Activated T-helper 9 cell treated with anti-CD3 and anti-CD28 coated beads, Interleukin-2, amount 50 U/mL, for 16 hours (primary cell): ENCODE data around the gene RNMT.
"Not testable (repeated sequence)": the region's sequence is repeated elsewhere in the genome, so short reads cannot be mapped to it uniquely, and the experiment has no call there.

Experiments
- DNase-seq: peaks from one replicate; pipeline ENCODE4 v3.0.0-alpha.2; 2020; ENCODE audit warnings: low read depth

RNMT gene

DNA sequence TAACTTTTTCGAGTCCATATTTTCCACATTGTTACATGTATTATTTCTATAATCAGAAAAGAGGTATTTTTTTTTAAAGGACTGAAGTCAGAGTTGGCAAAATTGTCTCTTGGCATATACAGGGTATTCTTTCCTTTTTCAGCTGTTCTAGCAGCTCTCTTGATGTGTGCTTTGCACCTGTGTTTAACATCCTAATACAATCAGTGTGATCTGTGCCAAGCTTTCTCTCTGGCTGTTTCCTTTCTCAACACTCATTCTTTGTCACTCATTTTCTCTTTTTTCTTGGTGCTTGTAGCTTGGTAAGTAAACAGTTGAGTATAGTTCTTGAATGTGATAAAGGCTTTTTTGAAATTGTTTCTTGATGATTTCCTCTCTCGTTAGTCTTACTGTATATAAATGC, 9.2 kb downstream of the RNMT start:
- DNase-seq, result no peak

DNA sequence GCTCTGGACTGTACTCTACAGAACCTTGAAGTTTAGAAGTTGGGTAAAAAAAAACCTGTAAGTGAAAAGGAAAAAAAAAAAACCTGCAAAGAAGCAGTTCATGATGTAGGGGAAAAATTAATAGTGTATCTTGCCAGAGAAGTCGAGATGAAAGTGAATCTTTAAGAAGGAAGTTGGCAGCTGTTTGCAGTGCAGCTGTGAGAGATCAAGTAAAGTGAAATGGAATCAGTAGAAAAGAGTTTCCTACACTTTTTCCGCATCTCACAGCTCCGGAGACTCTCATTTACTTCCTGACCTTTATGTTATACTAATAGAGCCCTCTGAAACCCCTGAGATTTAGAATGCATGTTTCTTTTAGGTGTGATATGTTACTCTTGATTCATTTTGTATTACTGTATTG, 19.2 kb downstream of the RNMT start:
- DNase-seq, result no peak

DNA sequence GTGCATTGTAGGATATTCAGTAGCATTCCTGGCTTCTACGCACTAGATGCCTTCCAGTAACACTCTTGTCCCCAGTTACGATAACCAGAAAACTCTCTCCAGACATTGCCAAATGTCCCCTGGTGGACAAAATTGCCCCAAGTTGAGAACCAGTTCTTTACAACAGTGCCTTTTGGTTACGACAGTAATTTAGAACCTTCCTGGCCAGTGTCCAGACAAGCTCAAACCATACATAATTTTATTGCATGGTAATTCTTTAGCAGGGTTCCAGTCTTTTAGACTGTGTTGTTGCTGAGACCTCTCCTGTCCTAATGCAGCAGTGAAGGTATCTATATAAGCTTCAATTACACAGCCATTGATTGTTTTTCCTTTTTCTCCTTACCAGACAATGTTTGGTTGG, 20.2 kb downstream of the RNMT start:
- DNase-seq, result no peak

DNA sequence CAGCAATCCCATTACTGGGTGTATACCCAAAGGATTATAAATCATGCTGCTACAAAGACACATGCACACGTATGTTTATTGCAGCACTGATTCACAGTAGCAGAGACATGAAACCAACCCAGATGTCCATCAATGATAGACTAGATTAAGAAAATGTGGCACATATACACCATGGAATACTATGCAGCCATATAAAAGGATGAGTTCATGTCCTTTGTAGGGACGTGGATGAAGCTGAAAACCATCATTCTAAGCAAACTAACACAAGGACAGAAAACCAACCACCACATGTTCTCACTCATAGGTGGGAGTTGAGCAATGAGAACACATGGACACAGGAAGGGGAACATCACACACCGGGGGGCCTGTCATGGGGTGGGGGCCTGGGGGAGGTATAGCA, 25.1 kb downstream of the RNMT start:
- not testable (repeated sequence) for DNase-seq

DNA sequence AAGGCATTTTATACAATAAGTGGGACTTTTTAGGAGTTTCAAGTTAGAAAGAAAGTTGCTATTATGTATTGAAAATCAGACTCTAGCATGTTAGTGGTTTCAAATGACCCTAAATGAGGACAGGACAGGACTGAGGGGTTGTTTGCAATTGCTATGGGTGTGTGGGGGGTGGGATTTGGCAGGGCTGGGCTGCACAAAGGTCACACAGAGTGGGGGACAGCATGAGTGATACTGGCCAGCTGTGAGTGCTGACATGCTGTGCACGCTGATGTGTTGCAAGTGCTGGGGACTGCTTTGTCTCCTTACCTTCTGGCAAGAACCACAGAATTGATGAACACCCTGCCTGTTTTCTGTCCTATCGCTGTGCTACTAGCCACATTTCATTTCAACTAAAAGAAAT, 29.8 kb downstream of the RNMT start:
- DNase-seq, result no peak

DNA sequence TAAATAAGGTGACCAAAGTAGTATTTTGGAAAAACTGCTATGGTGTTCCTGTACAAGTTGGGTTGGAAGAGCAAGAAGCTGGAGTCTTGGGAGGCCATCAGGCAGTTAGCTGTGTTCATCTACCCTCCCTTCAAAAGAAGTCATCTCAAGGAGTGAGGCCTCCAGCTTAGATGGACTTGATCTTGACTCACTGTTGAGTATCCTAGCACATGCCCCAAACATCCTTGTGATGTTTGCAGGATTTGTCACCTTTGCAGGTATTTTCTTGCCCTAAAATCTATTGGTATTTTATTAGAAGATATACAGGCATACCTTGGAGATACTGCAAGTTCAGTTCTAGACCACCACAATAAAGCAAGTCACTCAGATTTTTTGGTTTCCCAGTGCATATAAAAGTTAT, 30.2 kb downstream of the RNMT start:
- no peak for DNase-seq

DNA sequence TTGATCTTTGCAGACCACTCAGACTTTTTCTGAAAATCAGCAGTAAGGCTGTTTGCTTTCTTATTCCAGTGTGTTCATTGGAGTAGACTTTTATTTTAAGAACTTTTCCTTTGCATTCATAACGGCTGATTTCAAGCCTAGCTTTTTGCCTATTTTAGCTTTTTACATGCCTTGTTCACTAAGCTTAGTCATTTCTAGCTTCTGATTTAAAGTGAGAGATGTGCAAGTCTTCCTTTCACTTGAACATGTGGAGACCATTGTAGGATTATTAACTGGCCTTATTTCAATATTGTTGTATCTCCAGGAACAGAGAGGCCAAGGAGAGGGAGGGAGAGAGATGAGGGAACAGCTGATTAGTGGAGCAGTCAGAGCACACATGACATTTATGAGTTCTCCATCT, 32.1 kb downstream of the RNMT start:
- no peak for DNase-seq

DNA sequence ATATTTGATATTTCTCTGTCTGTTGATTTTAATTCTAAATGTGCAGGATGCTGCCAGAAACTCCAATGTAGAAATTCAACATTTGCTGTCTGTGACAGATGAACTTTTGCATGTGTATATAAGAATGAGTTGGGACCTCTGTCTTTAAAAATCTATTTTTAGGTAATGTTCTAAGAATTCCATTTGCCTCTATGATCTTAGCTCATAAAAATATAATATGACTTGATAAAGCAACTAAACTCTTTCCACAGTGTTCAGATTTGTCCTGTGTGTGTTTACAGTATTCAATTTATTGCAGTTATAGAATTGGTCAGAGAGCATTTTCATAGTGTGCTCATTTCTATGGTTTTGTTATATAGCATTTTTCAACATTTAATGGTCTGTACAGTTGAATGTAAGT, 33.6 kb downstream of the RNMT start:
- DNase-seq, result no peak

DNA sequence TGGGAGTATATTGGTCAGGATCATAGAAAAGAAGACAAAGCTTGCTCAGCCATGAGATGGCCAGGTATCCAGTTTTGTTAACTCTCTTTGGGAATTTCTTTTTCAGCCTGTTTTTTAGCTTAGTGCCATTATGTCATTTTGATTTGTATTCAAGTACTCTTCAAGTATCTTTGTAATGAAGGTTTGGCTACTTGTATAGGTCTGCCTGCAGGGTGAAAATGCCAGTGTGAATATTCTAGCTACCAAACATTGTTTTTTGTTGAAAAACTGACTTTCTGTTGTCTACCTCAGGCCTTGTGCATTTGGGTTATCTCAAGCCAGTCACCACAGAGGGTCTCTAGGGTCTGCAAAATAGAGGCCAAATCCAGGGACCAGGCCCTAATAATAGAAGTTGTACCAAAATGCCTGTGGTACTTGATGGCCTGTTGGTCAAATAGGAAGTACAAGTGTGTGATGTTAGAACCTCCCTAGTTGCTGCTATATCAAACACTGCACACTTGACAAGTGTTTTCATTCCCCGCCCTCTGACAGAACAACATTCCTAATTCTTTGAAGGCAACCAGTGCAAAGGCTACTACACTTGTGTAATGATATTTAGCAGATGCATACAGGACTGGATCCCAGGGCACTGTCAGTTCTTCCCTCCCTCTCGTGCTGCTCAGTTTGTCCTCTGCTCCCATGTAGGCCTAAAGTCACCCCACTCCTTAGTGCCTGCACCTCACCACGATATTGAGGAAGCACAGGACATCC, 36.4 kb downstream of the RNMT start:
- no peak for DNase-seq

DNA sequence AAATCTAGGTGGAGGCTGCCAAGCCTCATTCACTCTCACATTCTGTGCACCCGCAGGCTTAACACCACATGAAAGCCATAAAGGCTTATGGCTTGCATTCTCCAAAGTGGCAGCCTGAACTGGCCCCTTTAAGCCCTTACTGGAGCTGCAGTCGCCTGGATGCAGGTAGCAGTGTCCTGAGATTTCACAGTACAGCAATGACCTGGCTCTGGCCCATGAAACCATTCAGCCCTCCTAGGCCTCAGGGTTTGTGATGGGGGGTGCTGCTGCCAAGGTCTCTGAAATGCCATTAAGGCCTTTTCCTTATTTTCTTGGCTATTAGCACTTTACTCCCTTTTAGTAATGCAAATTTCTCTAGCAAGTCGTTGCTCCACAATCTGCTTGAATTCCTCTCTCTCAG, 48.6 kb downstream of the RNMT start:
- DNase-seq, result no peak

DNA sequence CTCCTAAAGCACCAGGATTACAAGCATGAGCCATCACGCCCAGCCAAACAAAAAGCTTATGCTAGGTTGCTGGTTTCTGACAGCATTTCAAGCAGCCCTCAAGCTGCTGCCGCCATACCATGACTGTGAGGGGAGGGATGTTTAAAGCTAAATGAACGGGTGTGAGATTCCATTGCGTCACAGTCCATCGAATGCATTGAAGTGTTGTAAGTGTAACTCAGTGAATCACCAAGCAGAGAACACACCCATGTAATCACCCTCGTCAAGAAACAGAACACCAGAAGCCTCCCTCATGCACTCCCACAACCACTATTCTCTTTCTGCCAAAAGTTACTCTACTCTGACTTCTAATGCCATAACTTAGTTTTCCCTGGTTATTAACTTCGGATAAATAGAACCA, 64.7 kb downstream of the RNMT start:
- DNase-seq, result no peak

DNA sequence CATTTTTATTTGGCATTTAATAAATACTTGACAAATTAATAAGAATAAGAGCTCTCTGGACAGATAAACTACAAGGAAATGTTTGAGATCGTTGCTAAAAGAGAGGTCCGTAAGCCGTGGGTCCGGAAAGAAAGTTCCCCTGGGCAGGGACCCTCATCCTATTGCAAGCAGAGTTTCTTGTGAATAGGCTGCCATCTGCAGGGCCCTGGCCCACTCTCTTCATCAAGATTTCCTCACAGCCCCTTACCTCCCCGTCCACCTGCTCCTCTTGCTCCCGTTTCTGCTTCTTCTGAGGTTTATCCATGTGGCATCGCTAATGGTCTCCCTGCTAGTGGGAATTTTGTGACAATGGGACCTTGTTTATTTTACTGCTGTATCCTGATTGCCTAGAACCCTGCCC, 67.3 kb downstream of the RNMT start:
- DNase-seq, result no peak

DNA sequence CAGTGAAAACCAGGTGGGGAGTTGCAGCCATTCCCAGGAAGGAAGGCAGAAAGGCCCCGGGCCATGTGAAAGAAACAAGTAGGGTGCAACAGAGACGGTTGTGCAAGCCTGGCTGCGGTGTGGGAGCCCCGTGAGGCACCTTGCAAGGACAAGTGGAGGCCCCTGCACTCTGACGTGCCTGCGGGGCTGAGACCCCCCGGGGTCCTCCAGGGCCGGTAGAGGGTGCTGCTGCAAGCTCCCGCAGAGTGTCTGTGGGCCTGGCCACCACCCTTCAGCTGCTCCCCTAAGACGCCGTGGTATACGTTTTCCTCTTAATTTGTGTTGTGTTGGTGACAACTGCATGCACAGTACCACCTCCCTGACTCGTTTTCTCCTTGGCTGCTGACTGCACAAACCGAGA, 70.0 kb downstream of the RNMT start:
- no peak for DNase-seq

DNA sequence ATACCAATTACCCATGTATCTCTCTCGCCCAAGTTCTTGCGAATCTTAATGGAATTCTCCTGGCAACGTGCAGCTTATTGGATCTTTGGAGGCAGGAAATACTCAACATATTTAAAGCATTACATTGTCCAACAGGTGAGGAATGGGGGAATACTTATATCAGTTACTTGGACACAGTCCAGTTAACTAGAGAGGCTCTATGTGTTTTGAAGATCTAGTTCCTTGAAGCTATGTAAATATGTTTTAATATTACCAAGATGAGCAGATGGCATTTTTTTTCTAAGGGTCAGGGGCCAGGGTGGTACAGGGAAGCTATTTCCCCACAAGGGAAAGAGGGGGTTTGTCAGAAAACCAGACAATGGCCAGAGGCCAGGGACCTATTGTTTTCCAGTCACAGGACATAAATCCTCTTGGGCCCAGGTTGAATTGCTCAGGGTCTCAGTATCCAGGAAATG, 70.7 kb downstream of the RNMT start:
- DNase-seq, result no peak

DNA sequence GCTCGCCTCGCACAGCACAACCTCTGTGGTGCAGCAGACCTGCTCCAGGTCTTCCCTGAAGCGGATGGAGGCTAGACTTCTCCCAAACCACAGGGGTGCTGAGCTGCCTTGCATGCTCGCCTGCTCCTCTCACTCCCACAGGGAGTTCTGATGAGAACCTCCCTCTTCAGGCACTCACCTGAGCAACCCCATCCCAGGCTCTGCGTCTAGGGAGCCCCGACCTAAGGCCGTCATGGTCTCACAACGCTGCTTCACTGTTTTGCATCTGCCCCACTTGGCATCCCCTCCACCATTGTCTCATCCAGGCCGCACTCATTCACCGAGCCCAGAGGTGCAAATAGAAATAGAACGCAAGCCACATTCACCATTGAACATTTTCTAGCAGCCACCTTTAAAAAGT, 72.9 kb downstream of the RNMT start:
- DNase-seq, result no peak

DNA sequence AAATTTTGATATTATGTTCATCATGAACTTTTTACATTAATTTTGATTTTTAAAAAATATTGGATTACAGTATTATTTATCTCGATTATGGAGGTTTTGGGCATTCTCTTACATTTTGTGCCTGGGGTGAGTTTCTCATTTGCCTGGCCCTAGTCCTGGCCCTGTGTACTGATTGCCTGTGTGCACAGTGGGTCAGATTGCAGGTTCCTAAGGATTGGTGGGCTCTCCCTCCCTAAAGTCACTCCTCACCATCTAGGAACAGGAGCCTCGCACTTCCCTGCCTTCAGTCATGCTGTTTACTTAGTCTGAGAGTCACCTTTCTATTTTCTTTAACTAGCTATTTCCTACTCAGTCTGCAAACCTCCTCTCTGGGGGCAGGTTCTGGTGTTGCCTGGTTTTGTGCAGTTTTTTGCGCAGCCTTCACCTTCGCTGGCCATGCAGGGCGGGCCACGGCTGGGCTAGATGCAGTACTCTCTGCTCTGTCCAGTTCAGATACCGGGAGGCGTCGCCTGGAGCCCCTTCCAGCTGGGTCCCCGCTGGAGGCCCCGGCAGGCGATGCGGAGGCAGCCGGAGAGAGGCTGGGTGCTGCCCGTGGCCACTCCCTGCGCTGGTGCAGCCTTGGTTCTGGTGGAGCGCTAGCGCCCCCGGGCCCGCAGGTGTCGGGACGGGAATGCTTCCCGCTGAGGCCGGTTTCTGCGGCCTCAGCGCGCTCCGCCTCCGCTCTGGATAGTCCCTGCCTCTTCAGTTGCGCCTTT, 74.2 kb downstream of the RNMT start:
- DNase-seq, result no peak

DNA sequence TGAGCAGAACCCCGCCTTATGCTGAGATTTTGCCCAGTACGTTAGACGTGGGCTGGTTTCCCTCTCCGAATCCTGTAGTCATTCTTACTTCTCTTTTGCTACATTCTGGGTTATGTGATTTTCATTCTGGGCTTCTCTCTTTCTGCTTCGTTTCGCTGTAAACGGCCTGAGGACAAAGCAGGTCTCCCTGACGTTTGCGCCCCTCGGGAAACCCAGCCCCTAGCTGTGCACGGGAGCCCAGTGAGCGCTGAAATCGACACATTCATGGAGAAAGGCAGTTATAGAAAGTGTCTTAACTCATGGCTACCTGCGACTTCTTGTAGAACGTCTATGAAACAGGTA, 74.8 kb downstream of the RNMT start:
- no peak for DNase-seq

DNA sequence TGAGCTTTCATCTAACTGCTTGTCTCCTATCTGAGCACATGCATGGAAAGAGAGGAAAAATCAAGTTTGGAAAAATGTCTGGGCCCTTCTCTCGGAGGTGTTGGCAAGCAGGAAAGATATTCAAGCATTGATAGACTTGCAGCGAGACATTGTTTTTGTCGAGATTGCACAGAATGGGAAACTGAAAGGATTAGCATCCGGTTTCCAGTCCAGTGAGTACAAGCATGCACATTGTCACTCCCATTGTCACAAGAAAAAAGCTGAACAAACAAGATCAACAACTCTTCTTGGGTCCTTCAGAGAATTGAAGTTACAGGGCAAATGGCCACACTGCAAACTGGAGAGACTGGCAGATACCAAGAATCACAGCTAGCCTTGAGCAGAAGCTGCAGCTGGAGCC, 77.8 kb downstream of the RNMT start:
- no peak for DNase-seq

DNA sequence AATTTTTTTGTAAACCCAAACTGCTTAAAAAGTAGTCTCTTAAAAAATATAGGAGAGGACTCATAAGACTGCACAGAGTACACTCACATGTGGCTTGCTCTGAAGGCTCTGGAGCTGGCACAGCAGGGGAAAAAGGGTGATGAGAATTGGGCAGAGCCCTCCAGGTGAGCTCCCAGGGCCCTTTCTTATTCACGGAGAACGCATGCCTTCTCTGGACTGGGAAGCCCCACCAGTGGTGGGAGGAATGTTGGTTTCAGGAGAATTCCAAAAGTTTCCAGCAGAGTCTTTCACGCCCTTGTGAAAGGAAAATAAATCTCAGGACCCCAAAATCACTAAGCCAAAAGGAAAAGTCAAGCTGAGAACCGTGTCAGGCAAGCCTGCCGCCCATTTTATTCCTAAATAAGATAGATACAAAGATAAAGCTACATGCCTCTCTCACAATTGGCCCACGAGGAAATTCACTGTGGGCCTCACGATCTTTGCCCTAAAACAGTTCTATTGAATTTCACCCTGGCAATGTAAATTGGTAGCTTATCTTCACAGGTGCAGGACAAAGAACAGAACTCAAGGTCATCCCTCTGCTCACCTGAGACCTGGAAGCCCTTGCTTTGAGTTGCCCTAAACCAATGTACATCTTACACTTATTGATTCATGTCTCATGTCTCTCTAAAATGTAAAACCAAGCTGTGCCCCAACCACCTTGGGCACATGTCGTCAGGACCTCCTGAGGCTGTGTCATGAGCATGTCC, 82.0 kb downstream of the RNMT start:
- no peak for DNase-seq

DNA sequence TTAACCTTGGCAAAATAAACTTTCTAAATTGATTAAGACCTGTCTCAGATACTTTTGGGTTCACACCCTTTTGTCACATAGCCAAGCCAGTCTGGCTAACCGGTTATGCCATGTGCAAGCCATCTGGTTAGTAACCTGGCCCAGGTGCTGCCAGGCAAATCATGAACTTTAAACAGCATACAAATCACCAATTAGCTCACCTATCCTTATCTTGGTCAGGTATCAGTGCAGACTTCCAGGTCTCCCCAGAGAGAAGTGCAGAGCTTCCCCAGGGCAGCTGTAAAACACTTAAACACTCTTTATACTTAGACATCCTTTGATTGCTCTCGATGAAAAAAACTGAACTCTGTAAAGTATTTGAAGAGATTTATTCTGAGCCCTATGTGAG, 82.6 kb downstream of the RNMT start:
- DNase-seq, result no peak

DNA sequence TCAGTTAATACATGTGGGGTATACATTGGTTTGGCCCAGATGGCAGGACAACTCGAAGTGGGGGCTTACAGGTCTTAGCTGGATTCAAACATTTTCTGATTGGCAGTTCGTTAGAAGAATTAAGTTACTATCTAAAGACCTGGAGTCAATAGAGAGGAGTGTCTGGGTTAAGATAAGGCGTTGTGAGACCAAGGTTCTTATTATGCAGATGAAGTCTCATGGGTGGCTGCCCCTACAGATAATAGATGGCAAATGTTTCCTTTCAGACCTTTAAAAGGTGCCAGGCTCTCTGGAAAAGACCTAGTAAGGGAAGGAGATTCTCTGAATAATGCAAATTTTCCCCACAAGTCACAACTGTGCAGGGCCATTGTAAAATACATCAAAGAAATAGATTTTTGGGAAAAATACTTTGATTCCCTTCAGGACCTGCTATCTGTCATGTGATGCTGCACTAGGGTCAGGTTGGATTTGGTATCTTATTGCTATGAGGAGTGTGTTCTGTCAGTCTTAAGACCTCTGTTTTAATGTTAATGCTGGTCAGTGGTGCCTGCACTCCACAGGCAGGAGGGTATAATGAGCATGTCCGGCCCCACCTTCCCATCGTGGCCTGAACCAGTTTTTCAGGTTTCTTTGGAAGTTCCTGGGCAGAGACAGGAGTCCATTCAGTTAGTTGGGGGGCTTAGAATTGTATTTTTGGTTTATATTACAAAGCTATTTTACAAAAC, 83.2 kb downstream of the RNMT start:
- DNase-seq, result no peak

DNA sequence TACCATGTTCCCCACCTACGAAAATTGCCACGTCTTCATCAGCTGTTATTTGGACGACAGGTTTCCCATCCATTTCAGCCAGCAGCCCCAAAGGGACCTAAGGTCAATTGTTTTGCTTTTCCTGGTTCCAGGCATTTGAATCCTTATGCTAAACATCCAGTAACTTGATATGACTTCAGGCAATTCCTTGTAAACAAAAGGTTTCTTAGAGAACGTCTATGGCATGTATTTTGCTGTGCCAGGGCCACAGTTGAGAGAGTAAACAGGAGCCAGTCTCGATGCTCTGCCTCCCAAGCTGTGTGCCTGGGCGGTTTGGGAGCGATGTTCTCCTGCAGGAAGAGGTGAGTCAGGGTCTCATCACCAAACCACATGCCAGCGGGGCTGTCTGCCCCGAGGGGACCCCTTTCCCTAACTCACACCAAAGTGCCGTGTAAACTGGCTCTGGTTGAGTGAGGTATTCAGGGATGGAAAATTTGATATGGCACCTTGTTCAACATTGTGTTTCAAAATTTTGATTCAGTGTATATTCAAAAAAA, 84.5 kb downstream of the RNMT start:
- no peak for DNase-seq
